OCI-LY7 (cell line): ENCODE results near the gene SAMMSON. TPM values are rescaled to one million over a fixed set of nuclear protein-coding genes. Genes with fewer than 3 reads are reported as not detected.

Experiments
- BruUV-seq: library from RNA; stranded (reverse); fragments of 400-500 nt; replicated peaks from 2 replicates; lab custom pipeline; 2021; lab: Mats Ljungman, UMichigan
- CTCF ChIA-PET: fragments of 300-600 bp; sonication (Branson Sonifier 250); formaldehyde crosslinking; loops from one replicate; lab custom pipeline; 2022; ENCODE audit warnings: antibody characterized with exemption; ENCODE audit not compliant: unreplicated experiment; lab: Charles Lee
- POLR2A ChIA-PET: fragments of 300-600 bp; sonication (Branson Sonifier 250); formaldehyde crosslinking; loops from one replicate; lab custom pipeline; 2022; ENCODE audit warnings: antibody characterized with exemption; lab: Charles Lee
- DNase-seq: peaks from one replicate; pipeline ENCODE4 v3.0.0-alpha.2; 2015; ENCODE audit warnings: low spot score
- H2AFZ ChIP-seq: fragments of 200-600 bp; sonication (generic), shearing (Covaris generic); 2 replicates; pipeline ENCODE4 v1.6.1; 2014; ENCODE audit warnings: mild to moderate bottlenecking, antibody characterized with exemption, low read length, moderate library complexity
- H3K27ac ChIP-seq: fragments of 200-600 bp; sonication (generic); 2 replicates; pipeline ENCODE4 v1.5.1; 2014; ENCODE audit warnings: mixed run types, low read depth, mild to moderate bottlenecking, moderate library complexity, low read length, inconsistent platforms; ENCODE audit not compliant: poor library complexity, severe bottlenecking
- H3K36me3 ChIP-seq: fragments of 200-600 bp; sonication (generic); 2 replicates; pipeline ENCODE4 v1.6.1; 2014; ENCODE audit warnings: mild to moderate bottlenecking, antibody characterized with exemption, low read length, moderate library complexity, mixed read lengths; ENCODE audit not compliant: insufficient read depth
- H3K4me1 ChIP-seq: fragments of 200-600 bp; sonication (generic); 2 replicates; pipeline ENCODE4 v1.5.1; 2014; ENCODE audit warnings: mild to moderate bottlenecking, low read length; ENCODE audit not compliant: insufficient read depth, poor library complexity, severe bottlenecking
- H3K4me2 ChIP-seq: fragments of 200-600 bp; sonication (generic); 2 replicates; pipeline ENCODE4 v1.6.1; 2014; ENCODE audit warnings: mild to moderate bottlenecking, low read length
- H3K4me3 ChIP-seq: fragments of 200-600 bp; sonication (generic); 2 replicates; pipeline ENCODE4 v1.5.1; 2014; ENCODE audit warnings: mild to moderate bottlenecking, low read depth, low read length; ENCODE audit not compliant: poor library complexity, severe bottlenecking
- H3K79me2 ChIP-seq: fragments of 200-600 bp; sonication (generic); 2 replicates; pipeline ENCODE4 v1.6.1; 2016; ENCODE audit warnings: low read depth, mild to moderate bottlenecking, low read length, moderate library complexity, mixed read lengths; ENCODE audit not compliant: insufficient read depth
- H3K9me2 ChIP-seq: fragments of 200-600 bp; sonication (generic); 2 replicates; pipeline ENCODE4 v1.6.1; 2016; ENCODE audit warnings: mild to moderate bottlenecking, low read length, mixed read lengths; ENCODE audit not compliant: insufficient read depth
- H3K9me3 ChIP-seq: fragments of 200-600 bp; sonication (generic); 2 replicates; pipeline ENCODE4 v1.6.1; 2014; ENCODE audit warnings: mild to moderate bottlenecking, mixed run types, low read length, mixed read lengths
- H4K20me1 ChIP-seq: fragments of 200-600 bp; sonication (generic); 2 replicates; pipeline ENCODE4 v1.6.1; 2014; ENCODE audit warnings: mild to moderate bottlenecking, antibody characterized with exemption, low read length, moderate library complexity, mixed read lengths; ENCODE audit not compliant: insufficient read depth
- EZH2phosphoT487 ChIP-seq: fragments of 200-600 bp; sonication (generic); IDR thresholded peaks from 2 replicates; pipeline ENCODE4 v1.6.1; 2018; ENCODE audit warnings: low read depth, borderline replicate concordance, mild to moderate bottlenecking, mixed run types, antibody characterized with exemption, low read length, moderate library complexity, mixed read lengths
- intact Hi-C: fragments of 100-400 bp; cut with micrococcal nuclease; formaldehyde crosslinking; loops from one replicate; pipeline ENCODE4 v1.10.0; 2022; ENCODE audit not compliant: unreplicated experiment
- total RNA-seq, 2 experiments: library from RNA; depleted of rRNA in 1 of 2; stranded (reverse); fragments of >200 nt in 1 of 2; shearing (Covaris generic) in 1 of 2; gene quantifications; 2 replicates each; pipeline ENCODE4 v1.2.3, GENCODE V29; 2014 to 2022
- TF ChIP-seq, protein P1 (sequence below): fragments of 200-600 bp; sonication (generic); conservative IDR thresholded peaks from 2 replicates; pipeline ENCODE4 v1.5.1; 2014; ENCODE audit warnings: mild to moderate bottlenecking, antibody characterized with exemption, low read length, moderate library complexity, mixed read lengths

The SAMMSON gene
- total RNA-seq, 2 experiments from 2014 or later: not detected

DNA sequence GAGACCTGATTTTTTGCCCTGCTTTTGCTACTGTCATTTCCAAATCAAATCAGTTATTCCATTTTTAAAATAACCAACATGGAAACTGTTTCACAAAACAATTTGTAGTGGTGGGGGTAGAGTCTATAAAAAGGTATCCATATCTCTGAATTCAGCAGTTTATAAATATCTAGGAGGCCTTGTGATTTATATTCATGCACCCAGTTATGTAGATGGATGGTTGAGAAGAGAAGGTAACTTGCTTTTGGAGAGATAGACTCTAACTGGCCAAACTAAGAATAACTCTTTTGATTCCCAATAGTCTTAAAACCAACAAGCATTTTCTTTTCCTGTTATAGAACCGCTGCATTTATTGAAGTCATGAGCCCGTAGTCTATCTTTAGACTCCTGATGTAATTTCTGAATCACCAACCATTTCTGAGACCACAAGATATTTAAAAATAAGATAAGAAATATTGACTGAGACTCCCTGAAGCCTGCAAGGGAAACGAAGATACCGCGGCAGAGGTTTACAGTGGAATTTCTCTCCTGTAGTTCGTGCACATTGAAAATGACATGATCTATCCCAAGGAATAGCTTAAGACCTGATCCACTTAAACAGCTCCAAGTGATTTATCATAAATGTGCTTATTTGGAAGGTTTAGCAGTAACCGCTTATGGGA, 68.5 kb downstream of the SAMMSON start:
- no peaks in the 10 kb centered on the region for H3K36me3 ChIP-seq
- H3K27ac ChIP-seq: no peak overlapping the region
- H3K4me1 ChIP-seq: no peaks in the 10 kb centered on the region
- no peak overlapping the region for H2AFZ ChIP-seq
- TF ChIP-seq, protein P1, sequence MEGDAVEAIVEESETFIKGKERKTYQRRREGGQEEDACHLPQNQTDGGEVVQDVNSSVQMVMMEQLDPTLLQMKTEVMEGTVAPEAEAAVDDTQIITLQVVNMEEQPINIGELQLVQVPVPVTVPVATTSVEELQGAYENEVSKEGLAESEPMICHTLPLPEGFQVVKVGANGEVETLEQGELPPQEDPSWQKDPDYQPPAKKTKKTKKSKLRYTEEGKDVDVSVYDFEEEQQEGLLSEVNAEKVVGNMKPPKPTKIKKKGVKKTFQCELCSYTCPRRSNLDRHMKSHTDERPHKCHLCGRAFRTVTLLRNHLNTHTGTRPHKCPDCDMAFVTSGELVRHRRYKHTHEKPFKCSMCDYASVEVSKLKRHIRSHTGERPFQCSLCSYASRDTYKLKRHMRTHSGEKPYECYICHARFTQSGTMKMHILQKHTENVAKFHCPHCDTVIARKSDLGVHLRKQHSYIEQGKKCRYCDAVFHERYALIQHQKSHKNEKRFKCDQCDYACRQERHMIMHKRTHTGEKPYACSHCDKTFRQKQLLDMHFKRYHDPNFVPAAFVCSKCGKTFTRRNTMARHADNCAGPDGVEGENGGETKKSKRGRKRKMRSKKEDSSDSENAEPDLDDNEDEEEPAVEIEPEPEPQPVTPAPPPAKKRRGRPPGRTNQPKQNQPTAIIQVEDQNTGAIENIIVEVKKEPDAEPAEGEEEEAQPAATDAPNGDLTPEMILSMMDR: no peak
- TF ChIP-seq EZH2phosphoT487: no peak
- POLR2A ChIA-PET: no interaction called here
- BruUV-seq: no TSS peak
- intact Hi-C loops: loop anchor here (10.0 kb wide), 1 partner anchor 287 kb away; no protein-coding TSS in a partner anchor
- no peak overlapping the region for H3K4me3 ChIP-seq
- no peaks in the 10 kb centered on the region for H3K9me2 ChIP-seq
- no peak overlapping the region for H3K4me2 ChIP-seq
- CTCF ChIA-PET: no interaction called here
- no peaks in the 10 kb centered on the region for H3K9me3 ChIP-seq
- no peaks in the 10 kb centered on the region for H3K79me2 ChIP-seq
- DNase-seq: no peak
- no peaks in the 10 kb centered on the region for H4K20me1 ChIP-seq

DNA sequence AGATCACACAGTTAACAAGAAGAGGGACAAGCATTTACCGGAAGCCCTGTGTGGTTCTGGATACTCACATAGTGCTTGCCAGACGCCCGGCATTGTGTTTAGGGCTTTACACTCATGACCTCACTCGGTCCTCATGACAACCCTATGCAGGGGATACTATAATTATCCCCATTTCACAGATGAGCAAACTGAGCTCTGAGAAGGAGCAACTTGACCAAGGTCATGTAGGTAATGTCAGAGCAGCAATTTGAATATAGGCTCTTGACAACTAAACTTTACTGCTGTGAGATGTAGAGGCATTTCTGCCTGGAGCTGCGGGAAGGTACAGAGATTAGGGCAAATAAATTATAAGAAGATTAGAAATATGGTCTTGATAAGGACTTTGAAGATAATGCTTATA, 70.0 kb downstream of the SAMMSON start:
- intact Hi-C loops: loop anchor here (10.0 kb wide), 1 partner anchor 285 kb away; no protein-coding TSS in a partner anchor
- no peak for TF ChIP-seq EZH2phosphoT487
- TF ChIP-seq, protein P1: no peak
- ChIA-PET POLR2A (no interaction called here), CTCF (no interaction called here)
- Histone ChIP-seq H3K79me2 (no peaks in the 10 kb centered on the region), H2AFZ (no peak overlapping the region), H3K4me1 (no peaks in the 10 kb centered on the region), H3K9me3 (no peaks in the 10 kb centered on the region), H3K27ac (no peak overlapping the region), H3K4me3 (no peak overlapping the region), H4K20me1 (no peaks in the 10 kb centered on the region), H3K4me2 (no peak overlapping the region), H3K36me3 (no peaks in the 10 kb centered on the region), H3K9me2 (no peaks in the 10 kb centered on the region)
- no TSS peak for BruUV-seq
- no peak for DNase-seq

DNA sequence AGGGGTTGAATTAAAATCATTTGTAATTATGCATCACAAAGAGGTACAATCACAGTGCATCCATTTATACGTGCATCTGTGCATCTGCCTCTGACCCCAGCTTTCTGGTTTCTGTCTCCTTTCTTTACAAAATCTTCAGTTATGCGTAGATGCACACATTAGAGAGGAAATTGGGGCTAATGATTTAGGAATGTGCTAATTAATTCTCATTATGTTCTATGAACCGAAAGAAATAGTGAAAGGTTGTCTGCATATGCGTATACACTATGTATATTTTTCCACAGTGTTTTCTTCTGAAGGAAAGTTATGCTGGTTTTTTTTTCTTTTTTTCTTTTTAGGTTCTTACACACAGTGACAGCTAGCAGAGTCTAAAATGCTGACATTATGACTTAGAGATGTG, 71.6 kb downstream of the SAMMSON start:
- no peak for TF ChIP-seq EZH2phosphoT487
- TF ChIP-seq, protein P1: no peak
- ChIA-PET POLR2A (interaction anchor here (0.7 kb wide), 1 partner anchor 165 kb away, joined by 3 read pairs; no protein-coding TSS in a partner anchor), CTCF (no interaction called here)
- no TSS peak for BruUV-seq
- Histone ChIP-seq H3K9me3 (no peaks in the 10 kb centered on the region), H3K27ac (no peak overlapping the region), H3K36me3 (no peaks in the 10 kb centered on the region), H3K4me1 (no peaks in the 10 kb centered on the region), H3K4me2 (no peak overlapping the region), H4K20me1 (no peaks in the 10 kb centered on the region), H3K4me3 (no peak overlapping the region), H3K79me2 (no peaks in the 10 kb centered on the region), H3K9me2 (no peaks in the 10 kb centered on the region), H2AFZ (no peak overlapping the region)
- DNase-seq: no peak
- intact Hi-C loops: loop anchor here (5.0 kb wide), 1 partner anchor 1581 kb away; no protein-coding TSS in a partner anchor
